ENCODE measurements around the gene THAP11. TPM values are rescaled to one million over a fixed set of nuclear protein-coding genes. Genes with fewer than 3 reads are reported as not detected.

THAP11 gene
- polyA plus RNA-seq, 1 of the 3 experiments (the other 2 are of a cell fraction): 34.8 TPM

GRCh38 chr16:67833415-67834241 is 8.5 kb upstream of the THAP11 start:
- H3K9me2 ChIP-seq: no peaks in the 10 kb centered on the region
- 2% methylated on average over 28 of the region's 49 CpGs for WGBS (ENCODE audit: low lambda C conversion rate)
- POLR2A ChIA-PET: interaction anchor here (0.6 to 2.3 kb wide), 8 partner anchors 11 to 1076 kb away, joined by 3 to 11 read pairs (median 4); partner anchors contain the start of genes ATP6V0D1, NUTF2, RANBP10 and TSNAXIP1

More at GRCh38 chr16:67833415-67834241, 8.5 kb upstream of the THAP11 start:
- DNase-seq: peak; percentile 98
- Histone ChIP-seq H4K20me1 (ENCODE audit: insufficient read depth) (no peaks in the 10 kb centered on the region), H3K9me3 (no peaks in the 10 kb centered on the region), H2AFZ (ENCODE audit: low read depth) (peak overlapping the region; percentile 85), H3K79me2 (ENCODE audit: insufficient read depth) (peaks cover 16% of the 10 kb centered on the region), H3K27me3 (ENCODE audit: insufficient read depth) (no peaks in the 10 kb centered on the region), H3K9ac (peak overlapping the region; percentile 87), H3K27ac (ENCODE audit: low read depth in 2 of 2, low read length in 1 of 2) (peak overlapping the region; percentile 51 to 58), H3F3A (replicated peaks; ENCODE audit: insufficient read depth) (no peaks in the 10 kb centered on the region), H3K4me3 (ENCODE audit: low read depth in 2 of 2, low read length in 1 of 2) (peak overlapping the region; percentile 76 to 84), H3K36me3 (replicated peaks in 1 of 2; ENCODE audit: control insufficient read depth in 1 of 2, insufficient read depth in 2 of 2, low read length in 1 of 2) (peaks cover 0 to 35% of the 10 kb centered on the region in 2 experiments), H3K4me2 (peak overlapping the region; percentile 100), H3K4me1 (ENCODE audit: control insufficient read depth in 1 of 2, insufficient read depth in 2 of 2, low read depth in 1 of 2, low read length in 1 of 2) (peaks cover 0 to 9% of the 10 kb centered on the region in 2 experiments; a peak in 1 of 4 replicates)
- CTCF ChIA-PET: interaction anchor here (0.9 to 5.0 kb wide), 12 partner anchors 8 to 313 kb away, joined by 3 to 65 read pairs (median 4); partner anchors contain the start of genes NRN1L and NUTF2
- TF ChIP-seq GABPA (IDR thresholded peaks at IDR 0.05; ENCODE audit: low read depth) (no peak), MAX (IDR thresholded peaks at IDR 0.05; ENCODE audit: low read depth) (peak; percentile 54), MXI1 (IDR thresholded peaks at IDR 0.05; ENCODE audit: low read depth, low read length) (peak; percentile 98), CTCF (IDR thresholded peaks at IDR 0.05) (no peak), FOXM1 (IDR thresholded peaks at IDR 0.05; ENCODE audit: low read depth) (no peak), SMC3 (IDR thresholded peaks at IDR 0.05; ENCODE audit: low read depth, low read length) (no peak), RCOR1 (IDR thresholded peaks at IDR 0.05; ENCODE audit: low read length) (peak; percentile 44), SIN3A (IDR thresholded peaks at IDR 0.05; ENCODE audit: borderline replicate concordance, low read depth, low read length) (peak; percentile 99), CHD2 (IDR thresholded peaks at IDR 0.05; ENCODE audit: low read length, partially characterized antibody) (peak; percentile 100), REST (IDR thresholded peaks at IDR 0.05; ENCODE audit: low read depth, low read length) (0 out of 2 replicates have a peak, but pooled peaks have one; percentile 7), YY1 (IDR thresholded peaks at IDR 0.05; ENCODE audit: low read depth) (peak; percentile 72; the same call in 1 of the 2 replicates), ZBTB33 (IDR thresholded peaks at IDR 0.05; ENCODE audit: borderline replicate concordance, low read depth) (peak; percentile 100), POLR2AphosphoS5 (IDR thresholded peaks at IDR 0.05; ENCODE audit: low read depth, low read length) (peak; percentile 81), TAF1 (IDR thresholded peaks at IDR 0.05; ENCODE audit: borderline replicate concordance, low read depth, low read length) (peak; percentile 87), EP300 (IDR thresholded peaks at IDR 0.05; ENCODE audit: borderline replicate concordance in 1 of 2, low read depth in 1 of 2, low read length in 1 of 2) (no peak)
